GM12873 (cell line): ENCODE measurements around the gene PRICKLE4.

ENCODE experiments used
- TF ChIP-seq, protein P1 (sequence below): IDR thresholded peaks from 2 replicates; pipeline ENCODE4 v1.5.1; 2012; ENCODE audit warnings: low read depth, mild to moderate bottlenecking, moderate library complexity, low read length, control low read depth; ENCODE audit not compliant: insufficient read depth; ENCODE audit errors: missing control alignments

The PRICKLE4 gene

DNA sequence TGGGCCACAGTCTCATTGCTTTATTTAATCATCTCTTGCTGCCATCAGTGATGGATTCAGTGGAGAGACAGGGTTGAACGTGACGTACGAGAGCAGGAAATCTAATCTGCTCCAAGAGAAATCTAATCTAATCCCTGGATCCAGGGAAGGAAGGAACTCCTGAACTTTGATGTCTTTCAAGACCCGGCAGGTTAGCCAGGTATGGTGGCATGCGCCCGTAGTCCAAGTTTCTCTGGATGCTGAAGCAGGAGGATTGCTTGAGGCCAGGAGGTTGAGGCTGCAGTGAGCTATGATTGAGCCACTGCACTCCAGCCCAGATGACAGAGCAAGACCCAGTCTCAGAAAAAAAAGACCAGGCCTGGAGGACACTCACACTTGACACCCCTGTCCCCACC, 21.9 kb upstream of the PRICKLE4 start:
- TF ChIP-seq, protein P1, sequence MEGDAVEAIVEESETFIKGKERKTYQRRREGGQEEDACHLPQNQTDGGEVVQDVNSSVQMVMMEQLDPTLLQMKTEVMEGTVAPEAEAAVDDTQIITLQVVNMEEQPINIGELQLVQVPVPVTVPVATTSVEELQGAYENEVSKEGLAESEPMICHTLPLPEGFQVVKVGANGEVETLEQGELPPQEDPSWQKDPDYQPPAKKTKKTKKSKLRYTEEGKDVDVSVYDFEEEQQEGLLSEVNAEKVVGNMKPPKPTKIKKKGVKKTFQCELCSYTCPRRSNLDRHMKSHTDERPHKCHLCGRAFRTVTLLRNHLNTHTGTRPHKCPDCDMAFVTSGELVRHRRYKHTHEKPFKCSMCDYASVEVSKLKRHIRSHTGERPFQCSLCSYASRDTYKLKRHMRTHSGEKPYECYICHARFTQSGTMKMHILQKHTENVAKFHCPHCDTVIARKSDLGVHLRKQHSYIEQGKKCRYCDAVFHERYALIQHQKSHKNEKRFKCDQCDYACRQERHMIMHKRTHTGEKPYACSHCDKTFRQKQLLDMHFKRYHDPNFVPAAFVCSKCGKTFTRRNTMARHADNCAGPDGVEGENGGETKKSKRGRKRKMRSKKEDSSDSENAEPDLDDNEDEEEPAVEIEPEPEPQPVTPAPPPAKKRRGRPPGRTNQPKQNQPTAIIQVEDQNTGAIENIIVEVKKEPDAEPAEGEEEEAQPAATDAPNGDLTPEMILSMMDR, result no peak

GRCh38 chr6:41759106-41759904, 21.3 kb upstream of the PRICKLE4 start:
- TF ChIP-seq, protein P1, result no peak

- TF ChIP-seq, protein P1, result no peak
These were observed 20.5 kb upstream of the PRICKLE4 start for GRCh38 chr6:41759905-41760579.

DNA sequence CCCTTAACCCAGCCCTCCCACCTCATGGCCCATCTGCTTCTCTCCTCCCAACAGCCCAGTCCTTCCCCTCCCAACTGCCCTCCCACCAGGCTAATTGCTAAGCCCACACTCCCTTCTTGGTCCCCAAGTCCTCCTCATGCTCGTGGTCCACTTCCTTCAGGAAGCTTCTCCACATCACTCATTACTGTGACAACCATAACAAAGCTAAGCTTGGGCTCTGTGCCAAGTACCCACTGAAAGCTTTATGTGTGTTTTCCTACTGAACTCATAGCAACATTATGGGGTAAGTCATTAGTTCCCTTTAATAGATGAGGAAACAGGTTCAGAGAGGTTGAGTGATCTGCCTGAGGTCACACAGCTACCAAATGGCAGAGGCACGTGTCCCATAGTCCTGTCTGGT, 17.1 kb upstream of the PRICKLE4 start:
- TF ChIP-seq, protein P1, result no peak

DNA sequence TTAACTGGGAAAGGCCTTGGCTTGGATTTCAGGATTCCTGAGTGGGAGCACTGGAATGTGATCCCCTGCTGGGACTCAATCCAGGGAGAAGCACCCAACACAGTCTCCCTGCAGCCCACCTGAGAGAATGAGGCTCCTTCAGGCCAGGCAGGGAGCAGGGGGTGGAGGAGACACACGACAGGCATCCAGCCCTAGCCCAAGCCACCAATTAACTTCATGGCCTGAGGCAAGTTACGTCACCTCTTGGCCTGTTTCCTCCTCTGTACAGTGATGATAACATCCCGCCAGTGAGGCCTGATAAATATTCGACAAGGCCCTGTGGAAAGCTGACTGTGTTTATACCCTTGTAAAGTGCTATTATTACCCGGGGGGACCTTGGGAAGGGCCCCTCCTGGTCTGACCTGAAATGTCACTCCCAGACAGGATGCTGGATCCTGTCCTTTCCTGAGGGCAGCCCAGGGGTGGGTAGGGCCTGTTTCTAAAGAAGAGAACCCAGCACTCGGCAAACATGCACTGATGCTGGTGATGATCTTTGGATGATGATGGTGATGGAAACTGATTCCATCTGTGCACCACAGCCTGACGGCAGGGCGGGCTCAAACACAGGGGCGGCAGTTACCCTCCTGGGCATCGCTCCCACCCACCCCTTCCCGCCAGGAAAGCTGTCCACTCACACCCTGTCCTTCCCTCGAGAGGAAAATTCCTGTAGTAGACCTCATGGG, 13.3 kb upstream of the PRICKLE4 start:
- TF ChIP-seq, protein P1, result no peak

- TF ChIP-seq, protein P1, result no peak
These were observed 11.9 kb upstream of the PRICKLE4 start for GRCh38 chr6:41768545-41769308.
